Calu3 (cell line): ENCODE measurements around the gene NR1D2. TPM values are rescaled to one million over a fixed set of nuclear protein-coding genes. Genes with fewer than 3 reads are reported as not detected.

Source experiments
- BruUV-seq: library from RNA; stranded (reverse); fragments of 400-500 nt; replicated peaks from 2 replicates; lab custom pipeline; 2021; lab: Mats Ljungman, UMichigan
- CTCF ChIA-PET: fragments of 300-600 bp; sonication (Branson Sonifier 250); formaldehyde crosslinking; loops from one replicate; lab custom pipeline; 2022; ENCODE audit warnings: antibody characterized with exemption; lab: Charles Lee
- DNase-seq: peaks from one replicate; pipeline ENCODE4 v3.0.0; 2022
- H3K27ac Mint-ChIP-seq: one replicate; pipeline ENCODE4 v1.8.0; 2022; ENCODE audit warnings: mixed read lengths; ENCODE audit not compliant: unreplicated experiment
- H3K27me3 Mint-ChIP-seq: one replicate; pipeline ENCODE4 v1.8.0; 2022; ENCODE audit warnings: mixed read lengths; ENCODE audit not compliant: unreplicated experiment
- H3K36me3 Mint-ChIP-seq: one replicate; pipeline ENCODE4 v1.8.0; 2022; ENCODE audit warnings: mild to moderate bottlenecking, moderate library complexity, mixed read lengths; ENCODE audit not compliant: insufficient read depth, unreplicated experiment
- H3K4me1 Mint-ChIP-seq: one replicate; pipeline ENCODE4 v1.8.0; 2022; ENCODE audit warnings: mild to moderate bottlenecking, low read depth, mixed read lengths; ENCODE audit not compliant: unreplicated experiment
- H3K4me3 Mint-ChIP-seq: one replicate; pipeline ENCODE4 v1.8.0; 2022; ENCODE audit warnings: mild to moderate bottlenecking, low read depth, moderate library complexity, mixed read lengths; ENCODE audit not compliant: unreplicated experiment
- H3K9me3 Mint-ChIP-seq: one replicate; pipeline ENCODE4 v1.8.0; 2022; ENCODE audit warnings: low read depth, mixed read lengths; ENCODE audit not compliant: unreplicated experiment
- CTCF ChIP-seq: fragments of 200-600 bp; IDR thresholded peaks from one replicate; pipeline ENCODE4 v1.8.0; 2022; ENCODE audit warnings: antibody characterized with exemption; ENCODE audit not compliant: unreplicated experiment
- intact Hi-C: fragments of 100-400 bp; cut with micrococcal nuclease; formaldehyde crosslinking; loops from one replicate; pipeline ENCODE4 v1.10.0; 2022; ENCODE audit not compliant: unreplicated experiment
- total RNA-seq: library from RNA; stranded (reverse); gene quantifications from 2 replicates; pipeline ENCODE4 v1.2.3, GENCODE V29; 2022

The NR1D2 gene
- total RNA-seq, 1 experiment from 2014 or later: 18.9 TPM

- no peak for TF ChIP-seq CTCF
- no peak overlapping the region for H3K4me3 Mint-ChIP-seq
- no peaks in the 10 kb centered on the region for H3K27me3 Mint-ChIP-seq
- no peaks in the 10 kb centered on the region for H3K36me3 Mint-ChIP-seq
- intact Hi-C loops: no loop called here
- no peaks in the 10 kb centered on the region for H3K9me3 Mint-ChIP-seq
- CTCF ChIA-PET: no interaction called here
- no peaks in the 10 kb centered on the region for H3K4me1 Mint-ChIP-seq
- no TSS peak for BruUV-seq
- no peak overlapping the region for H3K27ac Mint-ChIP-seq
- DNase-seq: no peak
Observed at GRCh38 chr3:24017305-24017704, 72.2 kb downstream of the NR1D2 start.

DNA sequence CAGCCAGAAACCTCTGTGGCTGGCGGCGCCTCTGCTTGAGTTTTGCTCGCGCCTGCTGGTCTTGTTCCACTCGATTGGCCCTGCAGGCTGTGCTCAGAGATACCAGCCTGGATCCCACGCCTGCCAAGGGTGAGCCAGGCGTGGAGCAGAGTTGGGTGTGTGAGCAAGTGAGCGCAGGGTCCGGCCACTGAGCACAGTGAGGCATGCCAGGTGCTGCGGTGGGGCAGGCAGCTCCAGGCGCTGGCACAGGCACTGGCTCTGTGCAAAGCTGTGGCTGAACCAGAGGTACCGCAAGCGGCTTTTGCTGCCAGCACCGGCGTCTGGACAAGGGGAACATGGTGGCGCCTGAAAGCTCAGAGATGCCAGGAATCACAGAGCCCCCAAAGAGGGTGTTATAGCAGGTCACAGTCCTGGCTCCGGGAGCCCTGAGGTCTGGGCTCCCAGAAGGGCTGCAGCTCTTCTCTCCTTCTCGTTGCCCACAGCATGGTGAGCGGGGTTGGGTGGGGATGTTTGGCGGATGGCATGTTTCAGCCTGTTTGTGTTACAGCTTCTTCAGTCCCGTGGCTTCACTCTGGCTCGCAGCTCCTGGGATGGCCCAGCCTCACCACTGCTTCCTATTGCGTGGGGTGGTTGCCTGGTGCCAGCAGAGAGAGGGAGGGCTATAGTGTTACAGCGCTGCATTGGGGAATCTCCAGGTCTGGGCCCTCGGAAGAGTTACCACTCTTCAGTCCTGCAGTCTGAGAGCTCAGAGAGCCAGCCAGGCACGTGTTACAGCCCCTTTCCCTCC, 73.9 kb downstream of the NR1D2 start:
- CTCF ChIA-PET: interaction anchor here (0.7 to 1.2 kb wide), 2 partner anchors 13 to 749 kb away, joined by 3 read pairs; no protein-coding TSS in a partner anchor
- H3K27ac Mint-ChIP-seq: no peak overlapping the region
- no peaks in the 10 kb centered on the region for H3K4me1 Mint-ChIP-seq
- H3K4me3 Mint-ChIP-seq: no peak overlapping the region
- no TSS peak for BruUV-seq
- no peak for TF ChIP-seq CTCF
- no peak for DNase-seq
- H3K36me3 Mint-ChIP-seq: no peaks in the 10 kb centered on the region
- intact Hi-C loops: no loop called here
- no peaks in the 10 kb centered on the region for H3K9me3 Mint-ChIP-seq
- H3K27me3 Mint-ChIP-seq: no peaks in the 10 kb centered on the region

- Mint-ChIP-seq H3K4me1 (no peaks in the 10 kb centered on the region), H3K27ac (no peak overlapping the region), H3K4me3 (no peak overlapping the region), H3K36me3 (no peaks in the 10 kb centered on the region), H3K27me3 (no peaks in the 10 kb centered on the region), H3K9me3 (no peaks in the 10 kb centered on the region)
- BruUV-seq: no TSS peak
- CTCF ChIA-PET: interaction anchor here (0.7 to 1.2 kb wide), 2 partner anchors 14 to 750 kb away, joined by 3 read pairs; no protein-coding TSS in a partner anchor
- DNase-seq: no peak
- intact Hi-C loops: no loop called here
- TF ChIP-seq CTCF: no peak
Observed at GRCh38 chr3:24019585-24019984, 74.5 kb downstream of the NR1D2 start.

DNA sequence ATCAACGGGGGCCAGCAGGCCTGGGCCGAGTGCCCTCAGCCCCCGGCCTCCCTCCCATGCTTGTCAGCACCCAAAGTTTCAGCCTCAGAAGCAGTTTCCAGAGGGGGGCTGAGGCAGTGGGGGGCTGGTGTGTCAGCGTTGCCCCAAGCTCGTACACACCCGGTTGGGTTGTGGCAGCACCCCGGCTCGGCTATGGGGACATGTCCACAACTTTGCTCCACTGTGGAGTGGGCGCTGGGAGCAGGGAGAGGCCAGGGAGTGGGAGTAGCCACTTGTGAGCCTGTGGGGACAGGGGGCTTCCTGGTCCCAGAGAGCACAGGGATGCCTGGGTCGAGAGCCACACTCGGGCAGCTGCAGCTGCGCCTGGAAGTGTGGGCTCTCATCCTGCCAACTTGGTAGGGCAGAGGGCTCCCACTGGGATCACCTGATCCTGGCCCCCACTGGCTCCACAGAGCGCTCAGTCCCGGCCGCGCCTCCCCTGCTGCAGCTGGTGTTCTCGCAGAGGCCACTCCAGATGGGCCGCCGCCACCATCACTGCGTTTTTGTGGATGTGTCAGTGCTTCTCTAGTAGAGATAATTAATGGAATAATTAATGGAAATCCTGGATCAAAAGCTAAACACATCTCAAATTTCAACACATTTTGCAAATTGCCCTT, 75.1 kb downstream of the NR1D2 start:
- BruUV-seq: no TSS peak
- H3K4me1 Mint-ChIP-seq: no peaks in the 10 kb centered on the region
- H3K4me3 Mint-ChIP-seq: no peak overlapping the region
- TF ChIP-seq CTCF: no peak
- no peaks in the 10 kb centered on the region for H3K27me3 Mint-ChIP-seq
- no peaks in the 10 kb centered on the region for H3K36me3 Mint-ChIP-seq
- no peak overlapping the region for H3K27ac Mint-ChIP-seq
- DNase-seq: no peak
- CTCF ChIA-PET: no interaction called here
- H3K9me3 Mint-ChIP-seq: no peaks in the 10 kb centered on the region
- intact Hi-C loops: no loop called here
